SK-N-SH (cell line): ENCODE results near the gene UBAP2L. TPM values are rescaled to one million over a fixed set of nuclear protein-coding genes. Genes with fewer than 3 reads are reported as not detected.
A peak's percentile ranks its signal among the peaks of the same experiment; 100 is the strongest.

Source experiments
- CTCF ChIA-PET: fragments of 300-600, 350-600 bp; formaldehyde crosslinking; extraction: SDS; loops from one replicate; lab custom pipeline; 2021; lab: Yijun Ruan, JAX
- POLR2A ChIA-PET: fragments of 350-600 bp; sonication (Branson Sonifier 250); formaldehyde crosslinking; extraction: SDS; loops from one replicate; lab custom pipeline; 2020; ENCODE audit warnings: antibody characterized with exemption, inconsistent platforms; lab: Yijun Ruan, JAX
- DNase-seq: peaks from one replicate; pipeline ENCODE4 v3.0.0; 2012
- H2AFZ ChIP-seq: fragments of 200-600 bp; sonication (generic); 2 replicates; pipeline ENCODE4 v1.8.1; 2016; ENCODE audit warnings: antibody characterized with exemption, mild to moderate bottlenecking, low read depth
- H3F3A ChIP-seq: fragments of 200-600 bp; sonication (generic); replicated peaks from 2 replicates; pipeline ENCODE3; 2016; ENCODE audit warnings: antibody characterized with exemption, mild to moderate bottlenecking; ENCODE audit not compliant: insufficient read depth
- H3K27ac ChIP-seq, 2 experiments: fragments of 200-500 bp in 1 of 2; fragments of 200-600 bp in 1 of 2; sonication (Bioruptor generic) in 1 of 2; sonication (generic), shearing (Covaris generic) in 1 of 2; 2 replicates each; pipeline versions ENCODE4 v1.5.1 to v1.6.1; 2014 to 2016; ENCODE audit warnings: low read depth in 2 of 2, inconsistent platforms in 1 of 2, low read length in 1 of 2, mild to moderate bottlenecking in 1 of 2, mixed read lengths in 1 of 2
- H3K27me3 ChIP-seq: fragments of 200-600 bp; sonication (generic), shearing (Covaris generic); 2 replicates; pipeline ENCODE4 v1.6.1; 2016; ENCODE audit warnings: mixed run types; ENCODE audit not compliant: insufficient read depth
- H3K36me3 ChIP-seq, 2 experiments: fragments of 200-500 bp in 1 of 2; fragments of 200-600 bp in 1 of 2; sonication (Bioruptor generic) in 1 of 2; sonication (generic) in 1 of 2; replicated peaks in 1 of 2; 2 replicates each; pipeline versions ENCODE3 to v1.5.1; 2014 to 2016; ENCODE audit warnings: low read length in 1 of 2, mild to moderate bottlenecking in 1 of 2; ENCODE audit not compliant: insufficient read depth in 2 of 2, control insufficient read depth in 1 of 2
- H3K4me1 ChIP-seq, 2 experiments: fragments of 200-500 bp in 1 of 2; fragments of 200-600 bp in 1 of 2; sonication (Bioruptor generic) in 1 of 2; sonication (generic), shearing (Covaris generic) in 1 of 2; 2 replicates each; pipeline versions ENCODE4 v1.5.1 to v1.6.1; 2014 to 2016; ENCODE audit warnings: low read depth in 1 of 2, low read length in 1 of 2, mixed run types in 1 of 2; ENCODE audit not compliant: insufficient read depth in 2 of 2, control insufficient read depth in 1 of 2
- H3K4me2 ChIP-seq: fragments of 200-600 bp; sonication (generic), shearing (Covaris generic); 2 replicates; pipeline ENCODE4 v1.6.1; 2017; ENCODE audit warnings: mixed run types
- H3K4me3 ChIP-seq, 2 experiments: fragments of 200-500 bp in 1 of 2; fragments of 200-600 bp in 1 of 2; sonication (Bioruptor generic) in 1 of 2; sonication (generic), shearing (Covaris generic) in 1 of 2; 2 replicates each; pipeline versions ENCODE4 v1.5.1 to v1.8.1; 2014 to 2016; ENCODE audit warnings: low read depth in 2 of 2, inconsistent platforms in 1 of 2, low read length in 1 of 2, mild to moderate bottlenecking in 1 of 2, mixed read lengths in 1 of 2, moderate library complexity in 1 of 2
- H3K79me2 ChIP-seq: fragments of 200-600 bp; sonication (generic); 2 replicates; pipeline ENCODE4 v1.8.1; 2017; ENCODE audit warnings: mild to moderate bottlenecking; ENCODE audit not compliant: insufficient read depth
- H3K9ac ChIP-seq: fragments of 200-600 bp; sonication (generic); 2 replicates; pipeline ENCODE4 v1.6.1; 2017; ENCODE audit warnings: mixed run types
- H3K9me2 ChIP-seq: fragments of 200-600 bp; sonication (generic); 2 replicates; pipeline ENCODE4 v1.6.1; 2017; ENCODE audit warnings: mixed run types
- H3K9me3 ChIP-seq: fragments of 200-600 bp; sonication (generic); 2 replicates; pipeline ENCODE4 v1.6.1; 2017; ENCODE audit warnings: mixed run types, mild to moderate bottlenecking, moderate library complexity
- H4K20me1 ChIP-seq: fragments of 200-600 bp; sonication (generic); 2 replicates; pipeline ENCODE4 v1.6.1; 2017; ENCODE audit warnings: mild to moderate bottlenecking, mixed run types; ENCODE audit not compliant: insufficient read depth
- EZH2phosphoT487 ChIP-seq: fragments of 200-600 bp; sonication (generic); IDR thresholded peaks from 2 replicates; pipeline ENCODE4 v1.6.1; 2017; ENCODE audit warnings: low read depth, mixed run types, mild to moderate bottlenecking, antibody characterized with exemption, moderate library complexity, borderline replicate concordance
- GABPA ChIP-seq: IDR thresholded peaks from 2 replicates; pipeline ENCODE4 v1.4.0; 2012; ENCODE audit warnings: low read depth, mild to moderate bottlenecking
- GATA2 ChIP-seq: sonication (generic); formaldehyde crosslinking; IDR thresholded peaks from 2 replicates; pipeline ENCODE4 v1.5.0; 2020; ENCODE audit warnings: mild to moderate bottlenecking, missing genetic modification reagents
- MXI1 ChIP-seq: IDR thresholded peaks from 2 replicates; pipeline ENCODE4 v1.6.1; 2012; ENCODE audit warnings: mild to moderate bottlenecking, low read depth, low read length, improper control_type of control experiment
- POLR2AphosphoS5 ChIP-seq: IDR thresholded peaks from 2 replicates; pipeline ENCODE4 v1.6.1; 2012; ENCODE audit warnings: low read depth, low read length
- RAD21 ChIP-seq: IDR thresholded peaks from 2 replicates; pipeline ENCODE4 v1.6.1; 2012; ENCODE audit warnings: mild to moderate bottlenecking, low read length
- RCOR1 ChIP-seq: fragments of 150-350 bp; IDR thresholded peaks from 2 replicates; pipeline ENCODE4 v1.6.1; 2017; ENCODE audit warnings: antibody characterized with exemption, low read length
- RXRA ChIP-seq: IDR thresholded peaks from 2 replicates; pipeline ENCODE4 v1.4.0; 2012; ENCODE audit warnings: low read depth, mild to moderate bottlenecking, borderline replicate concordance
- SIN3A ChIP-seq: IDR thresholded peaks from 2 replicates; pipeline ENCODE4 v1.6.1; 2012; ENCODE audit warnings: low read depth, mild to moderate bottlenecking, low read length, moderate library complexity, borderline replicate concordance
- TCF12 ChIP-seq: IDR thresholded peaks from 2 replicates; pipeline ENCODE4 v1.4.0; 2012
- TEAD4 ChIP-seq: IDR thresholded peaks from 2 replicates; pipeline ENCODE4 v1.4.0; 2012; ENCODE audit warnings: mild to moderate bottlenecking, borderline replicate concordance; ENCODE audit not compliant: insufficient read depth
- YY1 ChIP-seq: IDR thresholded peaks from 2 replicates; pipeline ENCODE4 v1.4.0; 2012; ENCODE audit warnings: low read depth, mild to moderate bottlenecking
- WGBS: methylation state at CpG from one replicate; pipeline ENCODE4 v1.1.6; 2017; ENCODE audit warnings: low lambda C conversion rate; 5-methylcytosine and 5-hydroxymethylcytosine counted together
- polyA plus RNA-seq, 3 experiments: library from polyadenylated mRNA; depleted of rRNA; stranded (reverse); fragments of >200 nt; gene quantifications; 2 replicates each; pipeline ENCODE4 v1.2.3, GENCODE V29; 2012
- TF ChIP-seq, protein P1 (sequence below): fragments of 150-350 bp; IDR thresholded peaks from 2 replicates; pipeline ENCODE4 v1.6.1; 2016; ENCODE audit warnings: mild to moderate bottlenecking, low read depth, low read length
- TF ChIP-seq, protein P2 (sequence below): IDR thresholded peaks from 2 replicates; pipeline ENCODE4 v1.4.0; 2012; ENCODE audit warnings: low read depth, borderline replicate concordance
- TF ChIP-seq, protein P3 (sequence below): IDR thresholded peaks from 2 replicates; pipeline ENCODE4 v1.6.1; 2012; ENCODE audit warnings: mild to moderate bottlenecking, low read depth, low read length, moderate library complexity
- TF ChIP-seq, protein P4 (sequence below): fragments of 150-350 bp; IDR thresholded peaks from 2 replicates; pipeline ENCODE4 v1.6.1; 2017; ENCODE audit warnings: antibody characterized with exemption, low read length, low read depth, borderline replicate concordance

UBAP2L gene
- polyA plus RNA-seq, 1 of the 3 experiments (the other 2 are of a cell fraction), result 161 TPM

DNA sequence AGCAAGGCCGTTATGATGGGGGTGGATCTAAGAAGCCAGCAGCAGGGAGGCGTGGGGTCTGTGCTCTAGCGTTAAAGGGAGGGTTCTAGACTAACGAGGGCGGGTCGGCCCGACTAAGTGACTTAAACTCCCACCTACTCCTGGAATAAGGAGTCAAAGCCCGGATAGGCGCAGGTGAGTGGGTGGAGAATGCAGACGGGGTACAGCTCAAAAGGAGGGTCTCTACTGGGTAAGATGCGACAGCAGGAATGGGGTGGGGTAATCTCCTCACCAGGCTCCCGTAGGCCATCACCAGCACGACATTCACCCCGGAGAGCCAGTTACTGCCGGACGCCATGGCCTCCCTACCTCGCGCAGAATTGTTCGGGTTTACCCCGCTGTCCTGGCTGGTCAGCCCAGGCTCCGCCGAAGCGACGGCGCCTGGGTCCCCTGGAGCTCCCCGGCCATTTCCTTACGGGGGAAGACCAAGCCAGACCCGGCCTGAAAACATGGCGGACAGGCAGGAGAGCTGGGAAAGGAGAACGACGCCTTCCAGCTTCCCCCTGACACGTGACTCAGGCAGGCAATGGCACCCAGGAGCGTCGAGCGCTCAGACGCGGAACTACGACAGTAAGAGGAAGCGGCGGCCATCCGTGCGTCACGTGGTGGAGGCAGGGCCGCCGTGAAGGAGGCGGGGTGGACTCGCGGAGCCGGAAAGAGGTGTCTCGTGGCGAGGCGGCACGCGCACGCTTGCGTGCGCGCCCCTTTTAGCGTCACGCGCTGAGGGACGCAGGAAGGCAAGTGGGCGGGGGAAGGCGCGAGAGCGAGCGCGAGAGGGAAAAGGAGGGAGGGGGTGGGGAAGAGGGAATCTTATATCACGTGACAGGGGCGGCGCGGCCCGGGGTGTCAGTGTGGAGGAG lies at the start of gene UBAP2L (continued):
- TF ChIP-seq, protein P1, sequence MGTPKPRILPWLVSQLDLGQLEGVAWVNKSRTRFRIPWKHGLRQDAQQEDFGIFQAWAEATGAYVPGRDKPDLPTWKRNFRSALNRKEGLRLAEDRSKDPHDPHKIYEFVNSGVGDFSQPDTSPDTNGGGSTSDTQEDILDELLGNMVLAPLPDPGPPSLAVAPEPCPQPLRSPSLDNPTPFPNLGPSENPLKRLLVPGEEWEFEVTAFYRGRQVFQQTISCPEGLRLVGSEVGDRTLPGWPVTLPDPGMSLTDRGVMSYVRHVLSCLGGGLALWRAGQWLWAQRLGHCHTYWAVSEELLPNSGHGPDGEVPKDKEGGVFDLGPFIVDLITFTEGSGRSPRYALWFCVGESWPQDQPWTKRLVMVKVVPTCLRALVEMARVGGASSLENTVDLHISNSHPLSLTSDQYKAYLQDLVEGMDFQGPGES, result no peak
- TF ChIP-seq RCOR1, result 0 out of 2 replicates have a peak, but pooled peaks have one; percentile 16
- TF ChIP-seq, protein P2, sequence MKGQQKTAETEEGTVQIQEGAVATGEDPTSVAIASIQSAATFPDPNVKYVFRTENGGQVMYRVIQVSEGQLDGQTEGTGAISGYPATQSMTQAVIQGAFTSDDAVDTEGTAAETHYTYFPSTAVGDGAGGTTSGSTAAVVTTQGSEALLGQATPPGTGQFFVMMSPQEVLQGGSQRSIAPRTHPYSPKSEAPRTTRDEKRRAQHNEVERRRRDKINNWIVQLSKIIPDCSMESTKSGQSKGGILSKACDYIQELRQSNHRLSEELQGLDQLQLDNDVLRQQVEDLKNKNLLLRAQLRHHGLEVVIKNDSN, result peak; percentile 97
- TF ChIP-seq GATA2 (CRISPR knock-in tag), result no peak
- TF ChIP-seq, protein P3, sequence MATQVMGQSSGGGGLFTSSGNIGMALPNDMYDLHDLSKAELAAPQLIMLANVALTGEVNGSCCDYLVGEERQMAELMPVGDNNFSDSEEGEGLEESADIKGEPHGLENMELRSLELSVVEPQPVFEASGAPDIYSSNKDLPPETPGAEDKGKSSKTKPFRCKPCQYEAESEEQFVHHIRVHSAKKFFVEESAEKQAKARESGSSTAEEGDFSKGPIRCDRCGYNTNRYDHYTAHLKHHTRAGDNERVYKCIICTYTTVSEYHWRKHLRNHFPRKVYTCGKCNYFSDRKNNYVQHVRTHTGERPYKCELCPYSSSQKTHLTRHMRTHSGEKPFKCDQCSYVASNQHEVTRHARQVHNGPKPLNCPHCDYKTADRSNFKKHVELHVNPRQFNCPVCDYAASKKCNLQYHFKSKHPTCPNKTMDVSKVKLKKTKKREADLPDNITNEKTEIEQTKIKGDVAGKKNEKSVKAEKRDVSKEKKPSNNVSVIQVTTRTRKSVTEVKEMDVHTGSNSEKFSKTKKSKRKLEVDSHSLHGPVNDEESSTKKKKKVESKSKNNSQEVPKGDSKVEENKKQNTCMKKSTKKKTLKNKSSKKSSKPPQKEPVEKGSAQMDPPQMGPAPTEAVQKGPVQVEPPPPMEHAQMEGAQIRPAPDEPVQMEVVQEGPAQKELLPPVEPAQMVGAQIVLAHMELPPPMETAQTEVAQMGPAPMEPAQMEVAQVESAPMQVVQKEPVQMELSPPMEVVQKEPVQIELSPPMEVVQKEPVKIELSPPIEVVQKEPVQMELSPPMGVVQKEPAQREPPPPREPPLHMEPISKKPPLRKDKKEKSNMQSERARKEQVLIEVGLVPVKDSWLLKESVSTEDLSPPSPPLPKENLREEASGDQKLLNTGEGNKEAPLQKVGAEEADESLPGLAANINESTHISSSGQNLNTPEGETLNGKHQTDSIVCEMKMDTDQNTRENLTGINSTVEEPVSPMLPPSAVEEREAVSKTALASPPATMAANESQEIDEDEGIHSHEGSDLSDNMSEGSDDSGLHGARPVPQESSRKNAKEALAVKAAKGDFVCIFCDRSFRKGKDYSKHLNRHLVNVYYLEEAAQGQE, result peak; percentile 41; the same call in 1 of the 2 replicates
- TF ChIP-seq POLR2AphosphoS5, result peak; percentile 77
- no peak for TF ChIP-seq TEAD4
- TF ChIP-seq YY1, result peak; percentile 96
- no peak for TF ChIP-seq RXRA
- peak; percentile 27; the same call in 1 of the 2 replicates for TF ChIP-seq TCF12
- TF ChIP-seq RAD21, result no peak
- TF ChIP-seq EZH2phosphoT487, result no peak
- peak; percentile 92 for TF ChIP-seq MXI1
- TF ChIP-seq SIN3A, result no peak; the same call in 1 of the 2 replicates
- TF ChIP-seq, all 33 proteins: peak for 15

DNA sequence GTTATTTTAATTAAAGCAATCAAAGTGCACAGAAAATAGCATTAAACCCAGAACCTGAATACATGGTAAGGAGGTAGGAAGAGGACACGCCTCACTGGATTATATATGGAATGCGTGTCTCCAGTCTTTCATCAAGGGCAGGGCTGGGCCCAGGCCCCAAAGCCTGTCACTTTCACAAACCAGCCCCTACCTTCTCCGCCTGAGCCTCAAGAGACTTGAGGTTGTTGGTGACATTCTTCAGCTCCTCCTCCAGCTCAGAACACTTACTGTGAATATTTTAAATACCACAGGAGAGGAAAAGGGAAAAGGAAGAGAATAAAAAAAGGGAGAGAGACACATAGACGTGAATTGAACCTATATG lies 49.6 kb upstream of the UBAP2L start:
- no peaks in the 10 kb centered on the region for H3K9me3 ChIP-seq
- H3K4me1 ChIP-seq, result no peaks in the 10 kb centered on the region
- peaks cover 79 to 86% of the 10 kb centered on the region in 2 experiments for H3K36me3 ChIP-seq
- no peaks in the 10 kb centered on the region for H3K9me2 ChIP-seq
- WGBS, result 89% methylated on average over 4 of the region's 4 CpGs
- no peak overlapping the region for H2AFZ ChIP-seq
- ChIA-PET CTCF (interaction anchor here (1.3 kb wide), 1 partner anchor 13 kb away, joined by 5 read pairs; no protein-coding TSS in a partner anchor), POLR2A (no interaction called here)
- DNase-seq, result no peak
- no peaks in the 10 kb centered on the region for H3K27me3 ChIP-seq
- H4K20me1 ChIP-seq, result peaks cover 92% of the 10 kb centered on the region
- no peak overlapping the region for H3K27ac ChIP-seq
- H3K79me2 ChIP-seq, result peaks cover 99% of the 10 kb centered on the region
- TF ChIP-seq GATA2 (CRISPR knock-in tag) (no peak), POLR2AphosphoS5 (0 out of 2 replicates have a peak, but pooled peaks have one; percentile 17), RCOR1 (no peak), GABPA (no peak), TCF12 (no peak)
- TF ChIP-seq, protein P4, sequence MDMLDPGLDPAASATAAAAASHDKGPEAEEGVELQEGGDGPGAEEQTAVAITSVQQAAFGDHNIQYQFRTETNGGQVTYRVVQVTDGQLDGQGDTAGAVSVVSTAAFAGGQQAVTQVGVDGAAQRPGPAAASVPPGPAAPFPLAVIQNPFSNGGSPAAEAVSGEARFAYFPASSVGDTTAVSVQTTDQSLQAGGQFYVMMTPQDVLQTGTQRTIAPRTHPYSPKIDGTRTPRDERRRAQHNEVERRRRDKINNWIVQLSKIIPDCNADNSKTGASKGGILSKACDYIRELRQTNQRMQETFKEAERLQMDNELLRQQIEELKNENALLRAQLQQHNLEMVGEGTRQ, result no peak
- TF ChIP-seq, all 33 proteins: peak for 1
- Histone ChIP-seq H3K9ac (no peak overlapping the region), H3F3A (peaks cover 3% of the 10 kb centered on the region), H3K4me3 (no peak overlapping the region), H3K4me2 (no peak overlapping the region)
